IMR-90 (cell line): Measurements from ENCODE around the gene DAAM2. TPM values are rescaled to one million over a fixed set of nuclear protein-coding genes. Genes with fewer than 3 reads are reported as not detected.

Experiments used
- ATAC-seq: fragments of 200-7000 bp; cut with Tn5 transposase; 2 replicates; pipeline ENCODE4 v1.9.1; 2020; ENCODE audit warnings: low read depth, mild to moderate bottlenecking, moderate library complexity
- BruUV-seq: library from RNA; stranded (reverse); fragments of 400-500 nt; replicated peaks from 2 replicates; lab custom pipeline; 2021; lab: Mats Ljungman, UMichigan
- CTCF ChIA-PET: fragments of 300-600 bp; formaldehyde crosslinking; extraction: SDS; loops from one replicate; lab custom pipeline; 2021; ENCODE audit warnings: antibody characterized with exemption; lab: Yijun Ruan, JAX
- POLR2A ChIA-PET: fragments of 300-600 bp; sonication (Branson Sonifier 250); formaldehyde crosslinking; loops from one replicate; lab custom pipeline; 2022; ENCODE audit warnings: antibody characterized with exemption; ENCODE audit not compliant: unreplicated experiment; lab: Charles Lee
- DNase-seq: peaks from one replicate; pipeline ENCODE4 v3.0.0; 2013
- H2AFZ ChIP-seq: replicated peaks from 2 replicates; pipeline ENCODE3; 2013; ENCODE audit warnings: low read length, mild to moderate bottlenecking; ENCODE audit not compliant: poor library complexity
- H2AK5ac ChIP-seq: 2 replicates; pipeline ENCODE4 v1.6.1; 2013; ENCODE audit warnings: low read depth, low read length, inconsistent platforms
- H2AK9ac ChIP-seq: replicated peaks from 2 replicates; pipeline ENCODE3; 2013; ENCODE audit warnings: mild to moderate bottlenecking, low read depth, low read length, moderate library complexity; ENCODE audit not compliant: poor library complexity
- H2BK120ac ChIP-seq: 2 replicates; pipeline ENCODE4 v1.6.1; 2013; ENCODE audit warnings: low read depth, low read length, inconsistent platforms
- H2BK15ac ChIP-seq: 3 replicates; pipeline ENCODE4 v1.6.1; 2013; ENCODE audit warnings: low read depth, low read length, inconsistent platforms
- H2BK20ac ChIP-seq: 2 replicates; pipeline ENCODE4 v1.6.1; 2013; ENCODE audit warnings: low read depth, mild to moderate bottlenecking, inconsistent platforms, low read length, moderate library complexity
- H2BK5ac ChIP-seq: 2 replicates; pipeline ENCODE4 v1.6.1; 2013; ENCODE audit warnings: mild to moderate bottlenecking, low read depth, low read length, inconsistent platforms; ENCODE audit not compliant: poor library complexity, severe bottlenecking
- H3K14ac ChIP-seq: replicated peaks from 2 replicates; pipeline ENCODE4 v1.6.1; 2013; ENCODE audit warnings: low read depth, low read length, inconsistent platforms
- H3K18ac ChIP-seq: 2 replicates; pipeline ENCODE4 v1.6.1; 2013; ENCODE audit warnings: low read depth, low read length, control low read depth
- H3K23ac ChIP-seq: 2 replicates; pipeline ENCODE4 v1.6.1; 2013; ENCODE audit warnings: low read depth, low read length, inconsistent platforms
- H3K27ac ChIP-seq: 2 replicates; pipeline ENCODE4 v1.5.1; 2013; ENCODE audit warnings: mild to moderate bottlenecking, control low read depth, low read length; ENCODE audit not compliant: insufficient read depth
- H3K27me3 ChIP-seq: 2 replicates; pipeline ENCODE4 v1.6.1; 2013; ENCODE audit warnings: low read length; ENCODE audit not compliant: control insufficient read depth, insufficient read depth
- H3K36me3 ChIP-seq: 2 replicates; pipeline ENCODE4 v1.6.1; 2013; ENCODE audit warnings: low read length, mixed read lengths; ENCODE audit not compliant: control insufficient read depth, insufficient read depth
- H3K4ac ChIP-seq: 2 replicates; pipeline ENCODE4 v1.6.1; 2013; ENCODE audit warnings: low read depth, low read length, inconsistent platforms
- H3K4me1 ChIP-seq: 2 replicates; pipeline ENCODE4 v1.6.1; 2013; ENCODE audit warnings: low read length, mixed read lengths; ENCODE audit not compliant: control insufficient read depth, insufficient read depth
- H3K4me2 ChIP-seq: 2 replicates; pipeline ENCODE4 v1.6.1; 2013; ENCODE audit warnings: low read depth, mild to moderate bottlenecking, control low read depth, low read length, moderate library complexity
- H3K4me3 ChIP-seq: 2 replicates; pipeline ENCODE4 v1.5.1; 2013; ENCODE audit warnings: low read depth, mild to moderate bottlenecking, control low read depth, low read length, moderate library complexity; ENCODE audit not compliant: insufficient read depth
- H3K56ac ChIP-seq: 2 replicates; pipeline ENCODE4 v1.6.1; 2013; ENCODE audit warnings: low read length, inconsistent platforms; ENCODE audit not compliant: insufficient read depth; ENCODE audit errors: extremely low read depth
- H3K79me1 ChIP-seq, 2 experiments: 2 replicates each; pipeline ENCODE4 v1.6.1; 2013; ENCODE audit warnings: low read length in 2 of 2, inconsistent platforms in 1 of 2, low read depth in 1 of 2
- H3K9ac ChIP-seq: 2 replicates; pipeline ENCODE4 v1.6.1; 2013; ENCODE audit warnings: low read depth, low read length, control low read depth
- H3K9me1 ChIP-seq: 2 replicates; pipeline ENCODE4 v1.6.1; 2013; ENCODE audit warnings: low read length, inconsistent platforms; ENCODE audit not compliant: insufficient read depth
- H3K9me3 ChIP-seq: 2 replicates; pipeline ENCODE4 v1.6.1; 2013; ENCODE audit warnings: low read length; ENCODE audit not compliant: control insufficient read depth, insufficient read depth
- H4K20me1 ChIP-seq: 2 replicates; pipeline ENCODE4 v1.6.1; 2013; ENCODE audit warnings: low read length, inconsistent platforms; ENCODE audit not compliant: insufficient read depth
- H4K5ac ChIP-seq: 2 replicates; pipeline ENCODE4 v1.6.1; 2013; ENCODE audit warnings: mild to moderate bottlenecking, low read depth, low read length, control low read depth
- H4K8ac ChIP-seq, 2 experiments: 2 replicates each; pipeline ENCODE4 v1.6.1; 2013; ENCODE audit warnings: low read depth in 2 of 2, low read length in 2 of 2, control low read depth in 1 of 2, inconsistent platforms in 1 of 2
- H4K91ac ChIP-seq: 2 replicates; pipeline ENCODE4 v1.6.1; 2013; ENCODE audit warnings: low read depth, low read length, inconsistent platforms; ENCODE audit not compliant: insufficient read depth
- CEBPB ChIP-seq: IDR thresholded peaks from 2 replicates; pipeline ENCODE4 v1.6.1; 2012; ENCODE audit warnings: low read depth, low read length, improper control_type of control experiment
- CTCF ChIP-seq: conservative IDR thresholded peaks from 2 replicates; pipeline ENCODE4 v1.5.1; 2012; ENCODE audit warnings: mild to moderate bottlenecking, low read depth, low read length, improper control_type of control experiment
- FOS ChIP-seq: fragments of 150-350 bp; IDR thresholded peaks from 2 replicates; pipeline ENCODE4 v1.6.1; 2016; ENCODE audit warnings: low read depth, low read length
- SMC3 ChIP-seq: fragments of 150-350 bp; IDR thresholded peaks from 2 replicates; pipeline ENCODE4 v1.6.1; 2016; ENCODE audit warnings: low read depth, mild to moderate bottlenecking, antibody characterized with exemption, low read length, moderate library complexity
- WGBS, 2 experiments: methylation state at CpG; one replicate each; pipeline versions ENCODE4 v1.1.5 to v1.1.7; 2013; ENCODE audit warnings: missing lambda C conversion rate in 2 of 2; ENCODE audit not compliant: insufficient read length in 1 of 2; ENCODE audit errors: extremely low coverage in 2 of 2; 5-methylcytosine and 5-hydroxymethylcytosine counted together
- dilution Hi-C: fragments of 300-500 bp; cut with HindIII; formaldehyde crosslinking; loops from one replicate; pipeline ENCODE4 v1.14.3; 2018; ENCODE audit warnings: low sequenced_read_pairs; ENCODE audit not compliant: unreplicated experiment
- in situ Hi-C: fragments of 300-500 bp; cut with MboI; formaldehyde crosslinking; loops from 3 replicates; pipeline ENCODE4 v1.14.3; 2019; ENCODE audit warnings: low sequenced_read_pairs, inconsistent platforms, mixed read lengths
- intact Hi-C: fragments of 100-400 bp; cut with micrococcal nuclease; formaldehyde crosslinking; loops from 2 replicates; pipeline ENCODE4 v1.10.0; 2022
- polyA plus RNA-seq, 3 experiments: library from polyadenylated mRNA; depleted of rRNA; stranded (reverse); fragments of >200 nt; gene quantifications; 2 replicates each; pipeline ENCODE4 v1.2.3, GENCODE V29; 2012; ENCODE audit warnings: low replicate concordance in 1 of 3
- total RNA-seq: library from RNA; depleted of rRNA; stranded (reverse); fragments of >200 nt; gene quantifications from 2 replicates; pipeline ENCODE4 v1.2.3, GENCODE V29; 2012

Gene DAAM2
- total and polyA plus RNA-seq, 2 of the 4 experiments (the other 2 are of a cell fraction) = 11.2 to 12.9 TPM

GRCh38 chr6:39903656-39904055, 111.5 kb downstream of the DAAM2 start:
- no peak overlapping the region for H2AK5ac ChIP-seq
- H3K79me1 ChIP-seq = no peaks in the 10 kb centered on the region
- peaks cover 37% of the 10 kb centered on the region; the same call in 1 of the 2 replicates for H3K36me3 ChIP-seq
- in situ Hi-C loops (no loop called here), dilution Hi-C loops (no loop called here), intact Hi-C loops (loop anchor here (10.0 kb wide), 1 partner anchor 401 kb away; no protein-coding TSS in a partner anchor)
- no peak overlapping the region for H2BK5ac ChIP-seq
- no peak for ATAC-seq
- CTCF ChIA-PET = interaction anchor here (1.1 kb wide), 1 partner anchor 37 kb away, joined by 5 read pairs; no protein-coding TSS in a partner anchor
- no peak overlapping the region for H3K56ac ChIP-seq
- H3K18ac ChIP-seq = no peak overlapping the region
- H3K14ac ChIP-seq = no peak overlapping the region
- POLR2A ChIA-PET = no interaction called here
- no peaks in the 10 kb centered on the region; the same call in 1 of the 2 replicates for H3K9me1 ChIP-seq
- no peaks in the 10 kb centered on the region for H4K20me1 ChIP-seq
- TF ChIP-seq SMC3 (no peak), CTCF (no peak), CEBPB (no peak), FOS (no peak)
- no peak overlapping the region for H2AK9ac ChIP-seq
- H2AFZ ChIP-seq = no peak overlapping the region
- no peak overlapping the region for H3K9ac ChIP-seq
- no peak overlapping the region for H4K91ac ChIP-seq
- H3K4me1 ChIP-seq = no peaks in the 10 kb centered on the region
- H3K27ac ChIP-seq = no peak overlapping the region
- no peak overlapping the region for H3K4ac ChIP-seq
- WGBS, 2 experiments = 86% methylated on average over 4 of the region's 6 CpGs; no CpG with 5 or more reads in 1 of the 2 experiments
- DNase-seq = no peak
- no peaks in the 10 kb centered on the region for H3K27me3 ChIP-seq
- H2BK20ac ChIP-seq = no peak overlapping the region
- H4K8ac ChIP-seq = no peak overlapping the region
- no peak overlapping the region for H2BK15ac ChIP-seq
- no peak overlapping the region for H3K23ac ChIP-seq
- H3K4me2 ChIP-seq = no peak overlapping the region
- no TSS peak for BruUV-seq
- no peak overlapping the region for H4K5ac ChIP-seq
- H2BK120ac ChIP-seq = no peak overlapping the region
- no peaks in the 10 kb centered on the region for H3K9me3 ChIP-seq
- H3K4me3 ChIP-seq = no peak overlapping the region
